ENCODE data around the gene NAGLU.

Gene NAGLU

GRCh38 chr17:42574463-42574862, 38.4 kb downstream of the NAGLU start:
- Histone ChIP-seq H3K9me3 (ENCODE audit: severe bottlenecking) (no peaks in the 10 kb centered on the region), H3K27ac (ENCODE audit: poor library complexity, severe bottlenecking) (no peak overlapping the region), H3K4me3 (ENCODE audit: severe bottlenecking) (no peak overlapping the region), H3K4me1 (ENCODE audit: insufficient read depth, poor library complexity, severe bottlenecking) (peaks cover 15% of the 10 kb centered on the region), H3K36me3 (ENCODE audit: low read depth) (peaks cover 79% of the 10 kb centered on the region), H3K27me3 (ENCODE audit: insufficient read depth, poor library complexity, severe bottlenecking) (no peaks in the 10 kb centered on the region)
- TF ChIP-seq CTCF (IDR thresholded peaks at IDR 0.05; ENCODE audit: poor library complexity, severe bottlenecking), result no peak
- ATAC-seq (ENCODE audit: low read depth) (no peak), DNase-seq (ENCODE audit: low spot score) (no peak)

GRCh38 chr17:42577140-42577531, 41.1 kb downstream of the NAGLU start:
- Histone ChIP-seq H3K9me3 (ENCODE audit: severe bottlenecking) (no peaks in the 10 kb centered on the region), H3K27me3 (ENCODE audit: insufficient read depth, poor library complexity, severe bottlenecking) (no peaks in the 10 kb centered on the region), H3K4me3 (ENCODE audit: severe bottlenecking) (peak overlapping the region; percentile 63), H3K4me1 (ENCODE audit: insufficient read depth, poor library complexity, severe bottlenecking) (peaks cover 15% of the 10 kb centered on the region), H3K36me3 (ENCODE audit: low read depth) (peaks cover 68% of the 10 kb centered on the region), H3K27ac (ENCODE audit: poor library complexity, severe bottlenecking) (peak overlapping the region; percentile 69)
- no peak for TF ChIP-seq CTCF (IDR thresholded peaks at IDR 0.05; ENCODE audit: poor library complexity, severe bottlenecking)
- DNase-seq (ENCODE audit: low spot score) (no peak), ATAC-seq (ENCODE audit: low read depth) (peak; percentile 35)

GRCh38 chr17:42577532-42578281, 41.7 kb downstream of the NAGLU start, which contains the start of gene PSMC3IP:
PSMC3IP (minus strand) TSS chr17:42577729; CDS start chr17:42577686, 43 bp downstream.
- H3K27ac ChIP-seq (ENCODE audit: poor library complexity, severe bottlenecking), result peak within 1 kb of the TSS; percentile 69
- peak; percentile 90 for ATAC-seq (ENCODE audit: low read depth)
- DNase-seq (ENCODE audit: low spot score), result peak; percentile 95
- no peaks in the 10 kb centered on the region for H3K27me3 ChIP-seq (ENCODE audit: insufficient read depth, poor library complexity, severe bottlenecking)
- H3K9me3 ChIP-seq (ENCODE audit: severe bottlenecking), result no peaks in the 10 kb centered on the region
- no peak for TF ChIP-seq CTCF (IDR thresholded peaks at IDR 0.05; ENCODE audit: poor library complexity, severe bottlenecking)
- H3K4me3 ChIP-seq (ENCODE audit: severe bottlenecking), result peak within 1 kb of the TSS; percentile 63
- peaks cover 15% of the 10 kb centered on the region for H3K4me1 ChIP-seq (ENCODE audit: insufficient read depth, poor library complexity, severe bottlenecking)
- peaks cover 68% of the 10 kb centered on the region for H3K36me3 ChIP-seq (ENCODE audit: low read depth)

- H3K4me3 ChIP-seq (ENCODE audit: severe bottlenecking), result peak overlapping the region; percentile 63
- no peak for DNase-seq (ENCODE audit: low spot score)
- peak; percentile 80 for TF ChIP-seq CTCF (IDR thresholded peaks at IDR 0.05; ENCODE audit: poor library complexity, severe bottlenecking)
- peaks cover 68% of the 10 kb centered on the region for H3K36me3 ChIP-seq (ENCODE audit: low read depth)
- H3K4me1 ChIP-seq (ENCODE audit: insufficient read depth, poor library complexity, severe bottlenecking), result peaks cover 15% of the 10 kb centered on the region
- peak overlapping the region; percentile 69 for H3K27ac ChIP-seq (ENCODE audit: poor library complexity, severe bottlenecking)
- ATAC-seq (ENCODE audit: low read depth), result peak; percentile 62
- no peaks in the 10 kb centered on the region for H3K9me3 ChIP-seq (ENCODE audit: severe bottlenecking)
- no peaks in the 10 kb centered on the region for H3K27me3 ChIP-seq (ENCODE audit: insufficient read depth, poor library complexity, severe bottlenecking)
Observed at GRCh38 chr17:42578282-42578869, 42.3 kb downstream of the NAGLU start.
